Measurements from ENCODE around the gene RNF10. TPM values are rescaled to one million over a fixed set of nuclear protein-coding genes. Genes with fewer than 3 reads are reported as not detected.

The RNF10 gene
- total RNA-seq, 1 experiment from 2014 or later = 166 TPM

DNA sequence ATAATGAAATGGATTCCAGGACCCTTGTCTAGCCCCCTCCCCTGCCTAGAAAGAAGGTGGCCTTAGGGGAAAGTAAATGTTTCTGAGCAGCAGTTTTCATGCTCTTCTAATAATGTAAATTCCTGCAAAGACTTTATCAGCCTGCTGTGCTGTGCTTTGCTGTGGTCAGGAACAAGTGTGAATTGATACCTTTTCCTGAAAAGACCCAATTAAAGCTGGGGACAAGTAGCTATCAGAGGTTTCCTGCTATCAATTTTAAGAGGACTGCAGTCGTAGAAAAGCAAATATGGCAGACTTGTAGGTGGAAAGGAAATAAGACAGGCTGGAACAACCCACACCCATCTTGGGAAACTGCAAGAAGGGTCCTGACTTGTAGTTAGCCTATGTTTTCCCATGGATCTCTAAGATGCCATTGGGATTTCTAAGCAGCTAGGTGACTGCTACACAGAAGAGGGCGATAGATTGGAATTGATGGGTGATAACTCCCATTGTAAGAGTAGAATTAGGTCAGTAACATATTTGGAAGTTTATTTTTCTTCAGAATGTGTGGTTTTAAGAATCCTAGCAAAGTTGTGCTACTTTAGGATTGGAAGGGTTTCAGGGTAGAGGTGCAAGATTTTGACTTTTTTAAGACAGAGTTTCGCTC lies 35.2 kb upstream of the RNF10 start:
- intact Hi-C loops (cut with micrococcal nuclease) = no loop called here
- Mint-ChIP-seq H3K27me3 (ENCODE audit: insufficient read depth, unreplicated experiment) (no peaks in the 10 kb centered on the region), H3K4me1 (ENCODE audit: insufficient read depth, unreplicated experiment) (peaks cover 16% of the 10 kb centered on the region), H3K9me3 (ENCODE audit: unreplicated experiment) (no peaks in the 10 kb centered on the region), H3K27ac (ENCODE audit: low read depth, unreplicated experiment) (no peak overlapping the region), H3K4me3 (ENCODE audit: unreplicated experiment) (no peak overlapping the region), H3K36me3 (ENCODE audit: insufficient read depth, unreplicated experiment) (peaks cover 66% of the 10 kb centered on the region)
- no peak for DNase-seq (ENCODE audit: unreplicated experiment)
- TF ChIP-seq, protein P1, sequence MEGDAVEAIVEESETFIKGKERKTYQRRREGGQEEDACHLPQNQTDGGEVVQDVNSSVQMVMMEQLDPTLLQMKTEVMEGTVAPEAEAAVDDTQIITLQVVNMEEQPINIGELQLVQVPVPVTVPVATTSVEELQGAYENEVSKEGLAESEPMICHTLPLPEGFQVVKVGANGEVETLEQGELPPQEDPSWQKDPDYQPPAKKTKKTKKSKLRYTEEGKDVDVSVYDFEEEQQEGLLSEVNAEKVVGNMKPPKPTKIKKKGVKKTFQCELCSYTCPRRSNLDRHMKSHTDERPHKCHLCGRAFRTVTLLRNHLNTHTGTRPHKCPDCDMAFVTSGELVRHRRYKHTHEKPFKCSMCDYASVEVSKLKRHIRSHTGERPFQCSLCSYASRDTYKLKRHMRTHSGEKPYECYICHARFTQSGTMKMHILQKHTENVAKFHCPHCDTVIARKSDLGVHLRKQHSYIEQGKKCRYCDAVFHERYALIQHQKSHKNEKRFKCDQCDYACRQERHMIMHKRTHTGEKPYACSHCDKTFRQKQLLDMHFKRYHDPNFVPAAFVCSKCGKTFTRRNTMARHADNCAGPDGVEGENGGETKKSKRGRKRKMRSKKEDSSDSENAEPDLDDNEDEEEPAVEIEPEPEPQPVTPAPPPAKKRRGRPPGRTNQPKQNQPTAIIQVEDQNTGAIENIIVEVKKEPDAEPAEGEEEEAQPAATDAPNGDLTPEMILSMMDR (IDR thresholded peaks at IDR 0.05; ENCODE audit: unreplicated experiment) = no peak
- ChIA-PET POLR2A (interaction anchor here (1.1 to 2.6 kb wide), 3 partner anchors 10 to 39 kb away, joined by 4 to 14 read pairs (median 10); partner anchors contain the start of gene COQ5), CTCF (no interaction called here)
- no TSS peak for BruUV-seq (replicated peaks)

DNA sequence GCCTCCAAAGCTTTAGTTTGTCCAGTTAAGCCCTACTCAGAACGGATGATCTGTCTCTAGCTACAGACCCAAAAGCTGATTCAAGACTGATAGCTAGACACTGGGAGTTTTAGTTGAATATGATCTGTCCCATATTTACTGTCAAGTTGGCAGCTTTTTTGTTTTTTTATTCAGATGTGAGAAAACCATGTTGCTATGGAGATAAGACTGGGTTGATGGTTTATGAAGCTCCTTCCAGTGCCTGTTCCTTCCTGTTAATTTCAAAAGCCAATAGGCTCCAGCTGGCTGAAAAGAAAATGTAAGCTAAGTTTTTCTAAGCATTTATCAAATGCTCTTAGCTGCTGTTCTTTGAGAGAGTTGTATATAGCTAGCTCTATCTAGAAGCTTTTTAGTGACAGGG lies 33.6 kb upstream of the RNF10 start:
- Mint-ChIP-seq H3K36me3 (ENCODE audit: insufficient read depth, unreplicated experiment) (peaks cover 74% of the 10 kb centered on the region), H3K4me3 (ENCODE audit: unreplicated experiment) (no peak overlapping the region), H3K4me1 (ENCODE audit: insufficient read depth, unreplicated experiment) (peaks cover 7% of the 10 kb centered on the region), H3K27ac (ENCODE audit: low read depth, unreplicated experiment) (no peak overlapping the region), H3K9me3 (ENCODE audit: unreplicated experiment) (no peaks in the 10 kb centered on the region), H3K27me3 (ENCODE audit: insufficient read depth, unreplicated experiment) (no peaks in the 10 kb centered on the region)
- DNase-seq (ENCODE audit: unreplicated experiment) = no peak
- BruUV-seq (replicated peaks) = no TSS peak
- TF ChIP-seq, protein P1 (IDR thresholded peaks at IDR 0.05; ENCODE audit: unreplicated experiment) = no peak
- ChIA-PET CTCF (interaction anchor here (0.5 to 1.1 kb wide), 7 partner anchors 15 to 70 kb away, joined by 3 to 4 read pairs (median 3); no protein-coding TSS in a partner anchor), POLR2A (interaction anchor here (0.6 to 2.6 kb wide), 3 partner anchors 9 to 302 kb away, joined by 4 to 10 read pairs (median 5); partner anchors contain the start of gene COQ5)
- intact Hi-C loops (cut with micrococcal nuclease) = no loop called here

DNA sequence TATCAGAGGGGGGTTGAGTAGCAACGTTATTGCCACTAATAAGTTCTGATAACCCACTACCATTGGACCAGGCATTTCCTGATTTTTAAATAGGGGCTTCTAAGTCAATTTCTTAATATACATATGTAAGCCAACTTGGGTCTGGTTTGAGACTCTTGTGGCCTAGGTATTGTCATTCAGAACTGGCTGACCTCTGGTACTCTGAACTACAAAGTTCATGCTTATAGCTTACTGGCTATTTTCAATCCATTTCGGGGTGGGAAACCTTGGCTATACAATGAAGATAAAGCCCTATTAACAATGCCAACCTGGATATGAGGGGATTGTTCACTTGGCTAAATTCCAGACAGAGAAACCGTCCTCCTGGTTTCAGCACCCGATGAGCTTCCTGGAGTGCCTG lies 29.6 kb upstream of the RNF10 start:
- Mint-ChIP-seq H3K27ac (ENCODE audit: low read depth, unreplicated experiment) (no peak overlapping the region), H3K4me1 (ENCODE audit: insufficient read depth, unreplicated experiment) (no peaks in the 10 kb centered on the region), H3K4me3 (ENCODE audit: unreplicated experiment) (no peak overlapping the region), H3K9me3 (ENCODE audit: unreplicated experiment) (no peaks in the 10 kb centered on the region), H3K36me3 (ENCODE audit: insufficient read depth, unreplicated experiment) (peaks cover 72% of the 10 kb centered on the region), H3K27me3 (ENCODE audit: insufficient read depth, unreplicated experiment) (no peaks in the 10 kb centered on the region)
- DNase-seq (ENCODE audit: unreplicated experiment) = no peak
- BruUV-seq (replicated peaks) = no TSS peak
- TF ChIP-seq, protein P1 (IDR thresholded peaks at IDR 0.05; ENCODE audit: unreplicated experiment) = no peak
- intact Hi-C loops (cut with micrococcal nuclease) = no loop called here
- ChIA-PET CTCF (interaction anchor here (0.5 kb wide), 1 partner anchor 202 kb away, joined by 3 read pairs; the partner anchor contains the start of gene SIRT4), POLR2A (interaction anchor here (0.7 to 1.1 kb wide), 2 partner anchors 25 to 35 kb away, joined by 3 to 5 read pairs; partner anchors contain the start of gene COQ5)

DNA sequence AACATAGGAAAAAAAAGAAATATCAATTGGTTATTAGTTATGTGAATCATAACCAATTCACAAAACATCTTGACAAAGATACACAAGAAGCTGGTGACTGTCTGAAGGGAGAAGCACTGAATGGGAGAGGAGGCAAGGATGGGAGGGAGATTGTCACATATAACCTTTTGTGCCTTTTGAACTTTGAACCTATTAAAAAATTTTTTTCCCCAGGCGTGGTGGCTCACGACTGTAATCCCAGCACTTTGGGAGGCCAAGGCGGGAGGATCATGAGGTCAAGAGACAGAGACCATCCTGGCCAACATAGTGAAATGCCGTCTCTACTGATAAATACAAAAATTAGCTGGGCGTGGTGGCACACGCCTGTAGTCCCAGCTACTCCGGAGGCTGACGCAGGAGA lies 25.6 kb upstream of the RNF10 start:
- Mint-ChIP-seq H3K4me1 (ENCODE audit: insufficient read depth, unreplicated experiment) (no peaks in the 10 kb centered on the region), H3K27me3 (ENCODE audit: insufficient read depth, unreplicated experiment) (no peaks in the 10 kb centered on the region), H3K9me3 (ENCODE audit: unreplicated experiment) (no peaks in the 10 kb centered on the region), H3K36me3 (ENCODE audit: insufficient read depth, unreplicated experiment) (peaks cover 62% of the 10 kb centered on the region), H3K4me3 (ENCODE audit: unreplicated experiment) (no peak overlapping the region), H3K27ac (ENCODE audit: low read depth, unreplicated experiment) (no peak overlapping the region)
- CTCF ChIA-PET = interaction anchor here (0.5 to 0.6 kb wide), 2 partner anchors 17 to 75 kb away, joined by 3 read pairs; no protein-coding TSS in a partner anchor
- DNase-seq (ENCODE audit: unreplicated experiment) = no peak
- no TSS peak for BruUV-seq (replicated peaks)
- POLR2A ChIA-PET = interaction anchor here (2.5 kb wide), 2 partner anchors 10 to 12 kb away, joined by 11 to 14 read pairs; partner anchors contain the start of gene DYNLL1
- intact Hi-C loops (cut with micrococcal nuclease) = no loop called here
- TF ChIP-seq, protein P1 (IDR thresholded peaks at IDR 0.05; ENCODE audit: unreplicated experiment) = no peak

Data from MCF 10A (cell line).